ENCODE measurements around the gene CAPNS2. TPM values are rescaled to one million over a fixed set of nuclear protein-coding genes. Genes with fewer than 3 reads are reported as not detected.

Gene CAPNS2
- total RNA-seq, 1 experiment from 2014 or later: not detected

Other genes with a start within 250 kb of the CAPNS2 start
- not detected in 2 replicates for gene IRX6, start 242.5 kb upstream of the CAPNS2 start, total RNA-seq (2022)
- 0.14 and 0.91 TPM in 2 replicates for gene MMP2, start 87.5 kb upstream of the CAPNS2 start, total RNA-seq (2022)
- 20.7 and 25.2 TPM in 2 replicates for gene LPCAT2, start 57.6 kb upstream of the CAPNS2 start, total RNA-seq (2022)
- not detected in 2 replicates for gene SLC6A2, start 89.3 kb downstream of the CAPNS2 start, total RNA-seq (2022)

All from Caco-2 (cell line).